Activated naive CD4-positive, alpha-beta T cell treated with anti-CD3 and anti-CD28 coated beads, Interleukin-2, amount 50 U/mL, for 72 hours (primary cell): ENCODE data around the gene ZC3H18. TPM values are rescaled to one million over a fixed set of nuclear protein-coding genes. Genes with fewer than 3 reads are reported as not detected.

Experiments
- ATAC-seq, 2 donors: fragments of 150-1000 bp; cut with Tn5 transposase; 2 replicates each; pipeline ENCODE4 v1.10.0; 2021; ENCODE audit warnings: mild to moderate bottlenecking in 2 of 2, moderate library complexity in 2 of 2
- DNase-seq, 2 donors: peaks; one replicate each; pipeline ENCODE4 v3.0.0; 2021 to 2022; ENCODE audit warnings: low spot score in 2 of 2
- H3K27ac Mint-ChIP-seq, 2 donors: one replicate each; pipeline ENCODE4 v1.8.0; 2022; ENCODE audit warnings: mild to moderate bottlenecking in 2 of 2, mixed read lengths in 2 of 2
- H3K36me3 Mint-ChIP-seq, 2 donors: one replicate each; pipeline ENCODE4 v1.8.0; 2022; ENCODE audit warnings: mixed read lengths in 2 of 2
- H3K9me3 Mint-ChIP-seq, 2 donors: one replicate each; pipeline ENCODE4 v1.8.0; 2022; ENCODE audit warnings: mixed read lengths in 2 of 2
- total RNA-seq, 2 donors: library from RNA; stranded (reverse); gene quantifications; one replicate each; pipeline ENCODE4 v1.2.3, GENCODE V29; 2022

Gene ZC3H18
- total RNA-seq, 2 donors from 2014 or later: 70.3 to 71.9 TPM

DNA sequence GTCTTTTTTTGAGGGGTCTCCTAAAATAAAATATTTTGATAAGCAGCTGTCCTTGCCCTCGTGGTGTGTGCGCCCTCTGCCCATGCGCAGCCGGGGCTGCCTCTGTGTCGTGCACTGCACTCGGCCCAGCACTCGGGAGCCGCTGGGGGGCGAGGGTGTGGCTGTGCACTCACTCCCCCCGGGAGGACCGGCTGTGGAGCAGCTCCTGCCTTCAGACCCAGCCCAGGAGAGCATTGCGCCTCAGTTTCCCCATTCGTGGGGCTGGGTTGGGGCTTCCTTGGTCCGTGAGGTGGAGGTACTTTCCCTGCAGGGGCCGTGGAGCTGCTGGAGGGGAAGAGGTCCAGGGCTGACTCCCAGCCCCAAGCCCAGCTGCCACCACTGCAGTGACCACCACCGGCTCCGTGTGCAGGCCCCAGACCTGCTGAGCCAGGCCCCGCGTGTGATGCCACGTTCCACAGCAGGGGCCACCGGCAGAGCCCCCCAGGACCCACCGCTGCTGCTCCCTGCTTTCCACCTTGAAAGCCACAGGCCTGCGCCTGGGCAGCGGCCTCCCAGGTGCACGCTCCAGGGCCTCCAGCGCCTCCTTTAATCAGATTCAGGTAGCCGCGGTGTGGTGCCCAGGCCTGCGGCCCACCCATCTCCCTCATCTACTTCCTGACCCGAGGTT is 61.9 kb downstream of the ZC3H18 start:
- Mint-ChIP-seq H3K9me3 (no peaks in the 10 kb centered on the region), H3K36me3 (peaks cover 0 to 7% of the 10 kb centered on the region in 2 donors), H3K27ac (no peak overlapping the region)
- ATAC-seq: no peak
- DNase-seq: no peak

DNA sequence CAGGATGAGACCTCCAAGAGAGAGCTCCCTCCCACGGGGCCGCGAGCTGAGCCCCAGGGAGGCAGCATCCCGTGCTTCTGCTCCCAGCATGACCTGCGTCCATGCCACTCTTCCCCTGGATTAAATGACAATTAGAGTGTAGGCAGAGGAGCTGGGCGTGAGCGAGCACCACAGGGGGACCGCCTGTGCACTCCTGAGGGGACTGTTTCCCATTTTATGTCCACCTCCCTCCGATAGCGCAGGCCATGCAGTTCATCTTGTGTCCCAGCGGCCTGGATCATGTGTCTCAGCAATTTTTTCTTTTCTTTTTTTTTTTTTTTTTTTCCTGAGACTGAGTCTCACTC is 62.4 kb downstream of the ZC3H18 start:
- ATAC-seq (no peak), DNase-seq (no peak)
- H3K36me3 Mint-ChIP-seq: peaks cover 0 to 2% of the 10 kb centered on the region in 2 donors
- H3K9me3 Mint-ChIP-seq: no peaks in the 10 kb centered on the region
- H3K27ac Mint-ChIP-seq: peak overlapping the region in 1 of 2 donors; percentile 14

- H3K9me3 Mint-ChIP-seq: no peaks in the 10 kb centered on the region
- no peak overlapping the region for H3K27ac Mint-ChIP-seq
- no peaks in the 10 kb centered on the region for H3K36me3 Mint-ChIP-seq
- peak; percentile 46 to 62 for ATAC-seq
- peak in 1 of 2 donors; percentile 43 for DNase-seq
These were observed 63.5 kb downstream of the ZC3H18 start for GRCh38 chr16:88633684-88634140.

DNA sequence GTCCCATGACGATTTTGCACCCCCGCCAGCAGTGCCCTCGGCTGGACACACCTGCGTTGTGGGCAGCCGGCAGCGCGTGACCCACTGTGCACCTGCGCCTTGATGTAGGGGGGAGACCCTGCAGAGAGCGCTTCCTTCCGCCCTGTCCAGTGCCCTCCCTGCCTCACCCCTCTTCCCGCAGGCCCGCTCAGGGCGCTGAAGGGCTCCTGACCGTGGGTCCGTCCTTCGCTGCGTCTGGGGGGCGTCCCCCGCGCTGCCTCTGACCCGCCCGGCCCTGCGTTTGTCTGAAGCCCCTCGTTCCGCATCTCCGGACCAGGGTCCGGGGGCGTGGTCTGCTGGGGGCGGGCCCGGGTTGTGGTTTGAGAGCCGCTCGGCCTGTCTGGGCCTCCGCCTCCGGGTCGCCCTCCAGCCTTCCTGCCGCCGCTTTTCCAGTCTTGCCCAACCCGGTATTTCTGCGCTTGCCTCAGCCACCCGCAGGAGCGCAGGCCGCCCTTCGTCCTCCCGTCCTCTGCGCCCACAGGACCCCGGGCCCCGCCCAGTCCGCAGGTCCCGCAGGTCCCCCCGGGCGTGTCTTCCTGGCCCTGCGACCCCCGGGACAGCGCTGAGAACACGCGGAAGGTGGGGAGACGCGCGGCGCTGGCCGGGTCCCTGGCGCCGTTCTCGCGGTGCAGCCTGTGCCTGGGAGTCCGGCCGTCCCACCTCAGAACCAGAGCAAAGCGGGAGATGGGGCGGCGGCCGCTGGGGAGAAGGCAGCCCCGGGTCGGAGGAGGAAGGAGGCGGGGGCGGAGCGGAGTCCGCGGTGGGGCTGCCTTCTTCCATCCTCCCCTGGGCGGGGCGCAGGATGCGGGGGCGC is 64.2 kb downstream of the ZC3H18 start:
- no peaks in the 10 kb centered on the region for H3K36me3 Mint-ChIP-seq
- no peaks in the 10 kb centered on the region for H3K9me3 Mint-ChIP-seq
- ATAC-seq: peak; percentile 40 to 71
- no peak overlapping the region for H3K27ac Mint-ChIP-seq
- DNase-seq: peak; percentile 53 to 78

DNA sequence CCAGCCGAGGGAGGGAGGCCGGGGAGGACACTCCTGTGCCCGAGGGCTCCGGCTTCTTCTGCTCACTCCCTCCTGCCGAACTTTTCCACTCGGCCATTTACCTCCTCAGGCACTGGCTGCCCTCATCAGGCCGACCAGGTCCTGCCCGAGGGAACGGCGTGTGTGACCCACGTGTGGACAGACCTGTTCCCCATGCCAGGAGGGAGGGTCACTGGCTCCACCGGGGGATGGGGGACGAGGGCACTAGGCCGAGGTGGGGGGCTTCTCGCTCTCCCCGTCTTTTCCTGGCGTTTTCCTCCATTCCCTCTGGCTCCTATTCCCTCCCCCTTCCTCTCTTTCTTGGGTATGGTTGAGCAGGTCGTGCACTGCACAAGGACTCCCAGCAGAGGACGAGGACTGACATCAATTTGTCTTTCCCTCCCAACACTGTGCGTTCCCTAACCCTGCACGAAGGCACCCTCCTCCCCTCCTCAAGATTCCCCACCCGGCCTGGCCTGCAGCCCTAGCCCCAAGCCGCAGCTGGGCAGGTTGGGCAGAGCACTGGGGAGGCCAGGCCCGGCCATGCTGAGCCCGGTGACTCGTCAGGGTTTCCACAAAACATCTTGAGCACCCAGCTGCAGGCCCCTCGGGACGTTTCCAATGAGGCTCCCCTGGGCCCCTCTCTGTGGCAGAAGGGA is 64.9 kb downstream of the ZC3H18 start:
- ATAC-seq (no peak), DNase-seq (no peak)
- no peak overlapping the region for H3K27ac Mint-ChIP-seq
- H3K9me3 Mint-ChIP-seq: no peaks in the 10 kb centered on the region
- H3K36me3 Mint-ChIP-seq: no peaks in the 10 kb centered on the region

GRCh38 chr16:88635671-88636319 is 65.6 kb downstream of the ZC3H18 start:
- H3K27ac Mint-ChIP-seq: peak overlapping the region in 1 of 2 donors; percentile 44
- no peak for ATAC-seq
- DNase-seq: no peak

GRCh38 chr16:88636488-88637265 is 66.5 kb downstream of the ZC3H18 start:
- no peak for DNase-seq
- Mint-ChIP-seq H3K27ac (no peak overlapping the region), H3K9me3 (no peaks in the 10 kb centered on the region), H3K36me3 (no peaks in the 10 kb centered on the region)
- ATAC-seq: no peak

More at GRCh38 chr16:88635671-88636319, 65.6 kb downstream of the ZC3H18 start:
- Mint-ChIP-seq H3K9me3 (no peaks in the 10 kb centered on the region), H3K36me3 (no peaks in the 10 kb centered on the region)

DNA sequence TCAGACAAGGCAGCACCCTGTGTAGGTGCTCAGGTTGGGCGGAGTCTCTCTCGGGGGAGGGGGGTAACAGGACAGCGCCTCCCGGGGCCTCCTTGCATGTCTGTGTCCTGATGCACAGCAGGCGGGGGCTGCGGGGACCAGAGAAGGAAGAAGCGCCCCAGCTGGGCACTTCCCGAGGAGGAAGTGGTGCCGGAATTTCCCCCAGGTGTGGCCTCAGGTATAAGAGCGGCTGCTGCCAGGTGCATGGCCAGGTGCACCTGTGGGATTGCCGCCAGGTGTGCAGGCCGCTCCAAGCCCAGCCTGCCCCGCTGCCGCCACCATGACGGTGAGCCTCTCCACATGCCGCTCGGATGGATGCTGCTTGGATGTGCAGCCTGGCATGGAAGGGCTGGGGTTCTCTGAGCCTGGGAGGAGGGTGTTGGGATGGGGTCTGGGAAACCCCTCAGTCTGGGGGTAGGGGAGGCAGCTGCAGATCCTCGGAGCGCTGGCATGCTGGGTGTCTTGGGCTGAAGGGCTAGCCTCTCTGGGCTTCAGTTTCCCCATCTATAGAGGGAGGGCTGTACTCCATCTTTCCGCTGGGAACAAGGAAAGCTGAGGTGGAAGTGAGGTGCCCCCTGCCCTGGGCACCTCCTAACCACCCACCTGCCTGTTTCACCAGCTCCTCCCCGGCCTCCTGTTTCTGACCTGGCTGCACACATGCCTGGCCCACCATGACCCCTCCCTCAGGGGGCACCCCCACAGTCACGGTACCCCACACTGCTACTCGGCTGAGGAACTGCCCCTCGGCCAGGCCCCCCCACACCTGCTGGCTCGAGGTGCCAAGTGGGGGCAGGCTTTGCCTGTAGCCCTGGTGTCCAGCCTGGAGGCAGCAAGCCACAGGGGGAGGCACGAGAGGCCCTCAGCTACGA is 68.4 kb downstream of the ZC3H18 start, which contains the start of gene IL17C:
IL17C (plus strand) TSS at position 250 of the 908 bp plus-strand sequence; CDS start at position 320, 70 bp downstream.
- H3K27ac Mint-ChIP-seq: no peak within 1 kb of the TSS
- no peaks in the 10 kb centered on the region for H3K9me3 Mint-ChIP-seq
- no peak for DNase-seq
- ATAC-seq: no peak
- peaks cover 0 to 7% of the 10 kb centered on the region in 2 donors for H3K36me3 Mint-ChIP-seq

- ATAC-seq: peak in 1 of 2 donors; percentile 9
- no peak for DNase-seq
- Mint-ChIP-seq H3K9me3 (no peaks in the 10 kb centered on the region), H3K27ac (no peak overlapping the region), H3K36me3 (peaks cover 0 to 7% of the 10 kb centered on the region in 2 donors)
These were observed 69.2 kb downstream of the ZC3H18 start for GRCh38 chr16:88639231-88640038.

DNA sequence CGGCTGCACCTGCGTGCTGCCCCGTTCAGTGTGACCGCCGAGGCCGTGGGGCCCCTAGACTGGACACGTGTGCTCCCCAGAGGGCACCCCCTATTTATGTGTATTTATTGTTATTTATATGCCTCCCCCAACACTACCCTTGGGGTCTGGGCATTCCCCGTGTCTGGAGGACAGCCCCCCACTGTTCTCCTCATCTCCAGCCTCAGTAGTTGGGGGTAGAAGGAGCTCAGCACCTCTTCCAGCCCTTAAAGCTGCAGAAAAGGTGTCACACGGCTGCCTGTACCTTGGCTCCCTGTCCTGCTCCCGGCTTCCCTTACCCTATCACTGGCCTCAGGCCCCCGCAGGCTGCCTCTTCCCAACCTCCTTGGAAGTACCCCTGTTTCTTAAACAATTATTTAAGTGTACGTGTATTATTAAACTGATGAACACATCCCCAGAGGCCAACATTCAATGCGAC is 69.9 kb downstream of the ZC3H18 start:
- ATAC-seq (no peak), DNase-seq (no peak)
- peak overlapping the region in 1 of 2 donors; percentile 79 for H3K27ac Mint-ChIP-seq
- H3K36me3 Mint-ChIP-seq: peaks cover 0 to 7% of the 10 kb centered on the region in 2 donors
- no peaks in the 10 kb centered on the region for H3K9me3 Mint-ChIP-seq

DNA sequence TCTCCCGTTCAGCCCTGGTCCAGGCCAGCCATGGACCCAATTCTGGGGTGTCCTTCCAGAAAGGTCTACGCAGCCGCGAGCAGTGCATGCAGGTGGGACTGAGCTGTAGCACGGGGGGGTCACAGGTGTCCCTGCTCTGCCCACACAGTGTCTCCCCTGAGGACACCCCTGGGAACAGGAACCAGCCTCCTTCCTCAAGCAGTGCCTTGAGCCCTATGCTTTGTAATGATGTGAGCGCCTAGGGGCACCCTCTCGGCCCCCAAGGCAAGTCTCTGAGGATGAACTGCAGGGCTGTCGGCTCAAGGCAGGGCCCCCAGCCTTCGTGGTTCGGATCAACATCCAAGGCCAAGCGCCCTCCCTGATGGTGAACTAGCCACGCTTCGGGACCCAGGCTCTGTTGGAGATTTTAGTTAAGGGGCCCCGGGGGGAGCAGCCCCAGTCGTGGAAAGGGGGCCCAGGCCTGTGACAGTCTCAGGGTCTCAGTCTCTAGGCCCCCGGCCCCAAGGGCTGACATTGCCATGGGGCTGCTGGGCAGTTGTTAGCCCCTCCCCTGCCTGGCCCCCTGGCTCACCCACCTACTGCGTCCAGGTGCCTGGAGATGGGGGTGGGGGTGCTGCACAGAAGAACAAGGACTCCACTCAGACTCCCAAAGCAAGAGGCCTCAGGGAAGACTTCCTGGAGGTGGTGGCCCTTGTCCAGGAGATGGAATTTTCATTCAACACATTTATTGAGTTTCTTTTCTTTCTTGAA is 70.5 kb downstream of the ZC3H18 start:
- Mint-ChIP-seq H3K36me3 (peaks cover 0 to 7% of the 10 kb centered on the region in 2 donors), H3K27ac (no peak overlapping the region), H3K9me3 (no peaks in the 10 kb centered on the region)
- ATAC-seq: no peak
- DNase-seq: no peak

DNA sequence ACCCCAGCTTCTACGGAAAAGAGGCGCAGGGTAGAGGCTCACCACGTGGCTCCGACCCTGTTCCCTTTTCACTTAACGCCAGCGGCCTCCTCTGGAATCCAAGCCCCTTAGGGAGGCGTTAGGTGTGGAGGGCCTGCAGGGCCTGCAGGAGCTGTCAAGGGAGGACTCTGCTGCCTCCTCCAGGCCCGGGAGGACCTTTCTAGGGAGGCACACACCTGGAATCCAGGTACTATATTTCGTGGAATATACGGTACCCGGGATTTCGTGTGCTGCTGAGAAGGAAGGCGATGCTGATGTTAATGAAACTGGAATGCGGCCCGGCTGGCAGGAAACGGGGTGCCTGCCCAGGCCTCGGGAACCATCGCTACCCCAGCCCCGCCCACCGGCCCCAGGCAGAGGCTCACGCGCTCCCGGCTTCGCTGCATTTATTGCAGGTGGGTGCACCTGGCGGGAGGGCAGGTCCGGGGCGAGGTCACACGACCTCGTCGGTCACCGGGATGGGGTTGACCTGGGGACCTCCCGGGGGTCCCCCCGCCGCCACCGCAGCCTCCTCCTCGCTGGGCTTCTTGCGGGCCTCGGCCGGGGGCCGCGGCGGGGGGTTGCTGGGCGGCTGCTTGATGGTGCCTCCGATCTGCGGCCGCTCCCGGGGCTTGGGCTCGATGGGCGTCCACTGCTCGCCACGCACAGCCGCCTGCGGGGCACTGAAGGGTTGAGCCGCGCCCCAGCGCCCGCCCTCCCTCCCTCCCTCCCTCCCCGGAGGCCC is 72.9 kb downstream of the ZC3H18 start:
- Mint-ChIP-seq H3K36me3 (peaks cover 0 to 7% of the 10 kb centered on the region in 2 donors), H3K9me3 (no peaks in the 10 kb centered on the region), H3K27ac (no peak overlapping the region)
- ATAC-seq (no peak), DNase-seq (no peak)

GRCh38 chr16:88643644-88643932 is 73.4 kb downstream of the ZC3H18 start:
- Mint-ChIP-seq H3K36me3 (peaks cover 0 to 7% of the 10 kb centered on the region in 2 donors), H3K9me3 (no peaks in the 10 kb centered on the region), H3K27ac (no peak overlapping the region)
- DNase-seq (no peak), ATAC-seq (no peak)
